DMS153 treated with DMSO at 0.1 percent for 48 hours (cell line): Measurements from ENCODE around the gene QPRT.
"Not testable (repeated sequence)": the region's sequence is repeated elsewhere in the genome, so short reads cannot be mapped to it uniquely, and the experiment has no call there.

Experiments used
- DNase-seq: peaks from one replicate; lab custom pipeline; 2025; ENCODE audit not compliant: unreplicated experiment; lab: John Stamatoyannopoulos, UW

Gene QPRT

DNA sequence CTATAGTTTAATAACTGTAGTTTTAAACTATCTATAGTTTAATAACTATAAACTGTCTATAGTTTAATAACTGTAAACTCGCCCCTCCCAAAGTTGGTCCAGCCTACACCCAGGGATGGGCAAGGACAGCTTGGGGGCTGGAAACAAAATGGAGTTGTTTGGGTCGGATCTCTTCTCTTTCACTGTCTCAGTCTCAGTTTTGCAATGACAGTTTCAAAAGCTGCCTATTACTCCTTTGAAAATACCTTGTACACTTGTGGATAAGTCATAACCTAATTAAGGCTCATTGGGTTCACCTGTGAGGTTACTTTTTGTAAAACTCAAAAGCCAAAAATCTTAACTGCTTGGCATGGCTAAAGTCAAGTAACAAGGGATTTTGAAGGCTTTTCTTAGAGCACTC is 35.4 kb downstream of the QPRT start:
- DNase-seq = no peak

DNA sequence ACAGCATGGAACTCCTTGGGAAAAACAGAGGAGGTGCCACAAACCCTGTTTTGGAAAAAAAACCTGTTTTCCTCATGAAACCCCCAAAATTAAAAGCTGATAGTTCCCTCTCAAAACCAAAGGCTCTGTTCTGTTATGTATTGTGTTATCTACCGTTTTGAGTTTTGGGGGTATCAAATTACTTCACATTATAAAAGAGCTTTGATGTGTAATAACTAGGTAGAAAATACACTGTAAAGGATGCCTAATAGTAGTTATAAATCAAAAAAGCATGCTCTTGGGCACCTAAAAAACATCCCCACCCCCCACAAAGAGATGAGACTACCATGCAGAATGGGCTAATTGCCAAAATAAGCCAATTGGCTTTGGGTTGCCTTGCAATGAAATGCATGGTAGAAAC is 36.0 kb downstream of the QPRT start:
- no peak for DNase-seq

DNA sequence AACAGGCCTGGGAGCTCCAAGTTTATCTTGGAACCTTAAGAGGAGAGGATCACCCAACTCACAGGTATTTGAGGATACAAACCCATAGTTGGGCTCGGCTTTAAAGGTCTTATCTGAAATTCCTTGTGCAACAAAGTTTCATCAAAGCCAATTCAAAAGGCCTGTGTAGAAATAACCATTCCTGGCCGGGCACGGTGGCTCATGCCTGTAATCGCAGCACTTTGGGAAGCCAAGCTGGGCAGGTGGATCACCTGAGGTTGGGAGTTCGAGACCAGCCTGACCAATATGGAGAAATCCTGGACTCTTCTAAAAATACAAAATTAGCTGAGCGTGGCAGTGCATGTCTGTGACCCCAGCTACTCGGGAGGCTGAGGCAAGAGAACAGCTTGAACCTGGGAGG is 38.1 kb downstream of the QPRT start:
- DNase-seq = no peak

DNA sequence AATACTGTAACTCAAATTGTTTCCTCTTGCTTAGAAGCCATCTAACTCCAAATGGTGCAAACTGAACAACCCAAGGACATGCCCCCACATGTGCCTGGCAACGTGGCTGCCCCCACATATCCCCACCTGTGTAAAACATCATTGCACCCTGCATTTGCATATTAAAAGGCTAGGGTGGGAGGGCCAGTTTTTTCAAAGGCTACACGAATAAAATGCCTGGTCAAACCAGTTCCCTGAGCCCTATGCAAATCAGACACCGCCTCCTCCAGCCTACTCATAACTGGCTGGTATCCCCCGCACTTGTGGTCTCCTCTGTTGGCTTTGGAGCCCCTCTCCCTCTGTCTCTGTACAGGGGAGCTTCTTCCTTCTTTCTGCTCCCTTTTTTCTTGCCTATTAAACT is 40.1 kb downstream of the QPRT start:
- DNase-seq = no peak

DNA sequence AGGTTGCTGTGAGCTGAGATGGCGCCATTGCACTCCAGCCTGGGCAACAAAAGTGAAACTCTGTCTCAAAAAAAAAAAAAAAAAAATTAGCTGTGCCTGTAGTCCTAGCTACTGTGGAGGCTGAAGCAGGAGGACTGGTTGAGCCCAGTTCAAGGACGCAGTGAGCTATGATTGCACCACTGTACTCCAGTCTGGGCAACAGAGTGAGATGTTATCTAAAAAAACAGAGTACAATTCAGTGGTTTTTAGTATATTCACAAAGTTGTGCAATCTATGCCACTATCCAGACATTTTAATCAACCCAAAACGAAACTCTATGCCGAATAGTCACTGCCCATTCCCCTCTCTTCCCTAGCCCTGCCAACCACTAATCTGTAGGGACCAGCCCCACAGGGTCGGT is 41.7 kb downstream of the QPRT start:
- no peak for DNase-seq

DNA sequence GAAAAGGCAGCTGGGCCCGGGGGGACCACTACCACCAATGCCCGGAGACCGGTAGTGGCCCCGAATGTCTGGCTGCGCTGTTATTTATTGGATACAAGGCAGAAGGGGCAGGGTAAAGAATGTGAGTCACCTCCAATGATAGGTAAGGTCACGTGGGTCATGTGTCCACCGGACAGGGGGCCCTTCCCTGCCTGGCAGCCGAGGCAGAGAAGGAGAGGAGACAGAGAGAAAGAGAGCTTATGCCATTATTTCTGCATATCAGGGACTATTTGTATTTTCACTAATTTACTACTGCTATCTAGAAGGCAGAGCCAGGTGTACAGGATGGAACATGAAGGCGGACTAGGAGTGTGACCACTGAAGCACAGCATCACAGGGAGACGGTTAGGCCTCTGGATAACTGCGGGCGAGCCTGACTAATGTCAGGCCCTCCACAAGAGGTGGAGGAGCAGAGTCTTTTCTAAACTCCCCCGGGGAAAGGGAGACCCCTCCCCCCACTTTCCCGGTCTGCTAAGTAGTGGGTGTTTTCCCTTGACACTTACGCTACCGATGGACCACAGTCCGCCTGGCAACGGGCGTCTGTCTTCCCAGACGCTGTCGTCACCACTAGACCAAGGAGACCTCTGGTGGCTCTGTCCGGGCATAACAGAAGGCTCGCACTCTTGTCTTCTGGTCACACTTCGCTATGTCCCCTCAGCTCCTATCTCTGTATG is 42.3 kb downstream of the QPRT start:
- DNase-seq = peak; percentile 62

DNA sequence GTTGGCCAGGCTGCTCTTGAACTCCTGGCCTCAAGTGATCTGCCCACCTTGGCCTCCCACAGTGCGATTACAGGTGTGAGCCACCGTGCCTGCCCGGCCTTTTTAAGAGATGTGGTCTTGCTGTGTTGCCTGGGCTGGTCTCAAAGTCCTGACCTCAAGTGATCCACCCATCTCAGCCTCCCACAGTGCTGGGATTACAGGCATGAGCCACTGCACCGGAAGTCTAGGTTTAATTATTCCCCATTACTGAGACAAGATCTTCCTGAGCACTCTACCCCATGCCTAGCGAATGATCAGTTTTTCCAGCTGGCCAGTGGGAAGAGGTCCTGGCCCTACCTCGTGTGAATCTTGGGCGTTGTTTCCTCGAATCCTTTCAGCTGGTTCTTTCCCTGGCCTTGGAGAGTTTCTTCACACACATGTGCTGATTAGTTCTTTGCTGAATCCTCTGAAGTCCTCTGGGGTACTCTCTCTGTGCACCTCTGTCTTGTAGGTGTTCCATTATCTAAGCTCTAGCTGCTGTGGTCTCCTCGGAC is 47.9 kb downstream of the QPRT start:
- no peak for DNase-seq

DNA sequence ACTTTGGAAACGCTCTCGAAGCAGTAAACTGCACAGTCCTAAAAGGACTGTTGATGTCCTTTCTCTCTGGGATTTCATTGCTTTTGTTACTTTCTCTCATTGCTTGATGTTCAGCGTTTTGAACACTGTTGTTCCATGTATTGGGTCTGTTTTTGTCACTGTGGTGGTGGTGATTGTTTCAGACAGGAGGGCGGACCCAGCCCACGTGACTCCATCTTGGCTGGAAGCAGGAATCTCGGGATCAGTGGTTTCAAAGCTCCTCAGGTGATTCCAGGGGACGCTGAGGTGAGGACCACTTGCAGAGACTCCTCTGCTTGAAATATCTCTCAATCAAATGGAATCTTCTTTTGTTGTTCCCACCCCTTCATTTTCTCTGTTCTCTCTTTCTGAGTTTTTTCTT is 48.5 kb downstream of the QPRT start:
- DNase-seq = no peak

DNA sequence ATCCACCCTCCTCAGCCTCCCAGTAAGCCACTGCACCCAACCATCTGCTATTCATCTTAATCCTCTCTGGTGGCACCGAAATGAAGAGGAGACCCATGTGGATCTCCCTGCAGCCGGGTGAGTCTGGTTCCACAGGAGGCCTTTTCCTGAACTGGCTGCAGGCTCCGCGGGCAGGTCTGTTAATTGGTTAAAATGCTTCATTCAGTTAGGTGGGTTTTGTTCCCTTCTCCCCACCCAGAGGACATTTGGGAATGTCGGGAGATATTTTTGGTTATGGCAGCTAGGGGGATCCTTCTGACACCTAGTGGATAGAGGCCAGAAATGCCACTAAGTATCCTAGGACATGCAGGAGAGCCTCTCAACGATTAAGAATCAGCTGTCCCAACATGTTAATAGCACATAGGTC is 50.1 kb downstream of the QPRT start:
- peak; percentile 24 for DNase-seq

DNA sequence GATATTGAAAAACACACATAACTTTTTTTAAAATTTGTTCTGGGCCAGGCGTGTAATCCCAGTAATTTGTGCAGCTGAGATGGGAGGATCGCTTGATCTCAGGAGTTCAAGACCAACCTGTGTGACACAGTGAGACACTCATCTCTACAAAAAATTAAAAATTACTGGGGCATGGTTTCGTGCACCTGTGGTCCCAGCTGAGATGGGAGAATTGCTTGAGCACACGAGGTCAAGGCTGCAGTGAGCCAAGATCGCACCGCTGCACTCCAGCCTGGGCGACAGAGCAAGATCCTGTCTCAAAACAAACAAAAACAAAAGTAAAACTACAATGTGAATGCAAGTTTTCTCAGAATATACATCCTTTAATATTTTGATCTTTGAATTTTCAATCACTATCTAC is 51.7 kb downstream of the QPRT start:
- DNase-seq = no peak

DNA sequence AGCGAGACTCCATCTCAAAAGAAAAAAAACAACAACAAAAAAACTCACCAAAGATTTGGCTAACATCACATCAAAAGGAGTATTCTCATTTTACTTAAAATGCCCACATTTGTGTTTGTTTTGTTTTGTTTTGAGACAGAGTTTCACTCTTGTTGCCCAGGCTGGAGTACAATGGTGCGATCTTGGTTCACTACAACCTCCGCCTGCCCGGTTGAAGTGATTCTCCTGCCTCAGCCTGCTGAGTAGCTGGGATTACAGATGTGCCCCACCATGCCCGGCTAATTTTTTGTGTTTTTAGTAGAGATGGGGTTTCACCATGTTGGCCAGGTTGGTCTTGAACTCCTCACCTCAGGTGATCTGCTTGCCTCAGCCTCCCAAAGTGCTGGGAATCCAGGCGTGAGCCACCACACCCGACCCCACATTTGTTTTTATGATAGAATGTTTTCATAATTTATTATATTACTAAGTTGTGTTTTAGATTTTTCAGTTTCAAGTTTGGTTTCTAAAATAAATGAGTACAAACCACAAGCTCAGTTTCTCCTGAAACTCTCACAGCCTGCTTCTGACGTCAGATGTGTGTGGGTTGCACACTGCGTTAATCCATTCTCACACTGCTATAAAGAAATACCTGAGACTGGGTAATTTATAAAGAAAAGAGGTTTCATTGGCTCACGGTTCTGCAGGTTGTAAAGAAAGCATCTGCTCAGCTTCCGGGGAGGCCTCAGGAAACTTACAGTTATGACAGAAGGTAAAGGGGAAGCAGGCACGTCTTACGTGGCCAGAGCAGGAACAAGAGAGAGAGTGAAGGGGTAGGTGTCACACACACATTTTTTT is 53.0 kb downstream of the QPRT start:
- DNase-seq = not testable (repeated sequence)

DNA sequence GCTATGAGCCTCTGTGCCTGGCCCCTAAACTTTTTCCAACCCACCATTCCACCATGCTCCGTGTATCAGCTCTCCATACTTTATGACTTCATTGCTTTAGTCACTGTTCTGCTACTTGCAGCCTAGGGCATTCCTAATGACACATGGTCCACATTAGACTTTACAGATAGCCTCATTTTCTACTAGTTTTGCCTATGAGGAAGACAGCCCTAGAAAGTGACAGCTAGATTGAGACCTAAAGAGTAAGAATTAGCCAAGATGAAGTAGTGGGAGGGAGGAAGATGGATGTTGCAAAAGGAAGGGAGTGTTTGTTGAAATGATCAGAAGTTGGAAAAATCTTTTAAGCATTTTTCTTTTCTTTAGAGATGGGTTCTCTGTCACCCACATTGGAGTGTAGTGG is 55.8 kb downstream of the QPRT start:
- DNase-seq = no peak

DNA sequence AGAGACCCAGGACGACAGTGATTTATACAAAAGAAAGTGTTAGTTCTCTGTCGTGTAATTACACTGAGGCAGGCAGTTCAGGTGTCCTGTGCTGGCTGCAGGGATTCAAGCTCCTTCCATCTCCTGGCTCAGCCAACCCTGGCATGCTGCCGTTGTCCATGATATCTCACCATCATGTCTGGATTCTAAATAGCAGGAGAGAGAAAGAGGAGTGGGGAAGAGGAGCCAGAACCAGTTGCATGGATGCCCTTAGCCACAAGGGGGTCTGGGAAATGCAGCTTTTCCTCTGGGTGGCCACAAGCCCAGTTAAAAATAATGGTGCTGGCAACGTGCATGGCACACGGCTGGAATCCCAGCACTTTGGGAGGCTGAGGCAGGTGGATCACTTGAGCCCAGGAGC is 57.1 kb downstream of the QPRT start:
- DNase-seq = no peak

DNA sequence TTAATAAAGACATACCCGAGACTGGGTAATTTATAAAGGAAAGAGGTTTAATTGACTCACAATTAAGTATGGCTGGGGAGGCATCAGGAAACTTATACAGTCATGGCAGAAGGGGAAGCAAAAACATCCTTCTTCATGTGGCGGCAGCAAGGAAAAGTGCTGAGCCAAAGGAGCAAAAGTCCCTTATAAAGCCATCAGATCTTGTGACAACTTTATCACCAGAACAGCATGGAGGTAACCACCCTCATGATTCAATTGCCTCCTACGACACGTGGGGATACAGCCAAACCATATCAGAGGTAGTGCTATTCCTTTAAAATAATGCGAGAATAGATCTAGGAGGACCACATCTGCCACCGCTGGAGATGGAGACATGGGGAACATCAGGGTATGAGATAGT is 57.8 kb downstream of the QPRT start:
- DNase-seq = no peak

DNA sequence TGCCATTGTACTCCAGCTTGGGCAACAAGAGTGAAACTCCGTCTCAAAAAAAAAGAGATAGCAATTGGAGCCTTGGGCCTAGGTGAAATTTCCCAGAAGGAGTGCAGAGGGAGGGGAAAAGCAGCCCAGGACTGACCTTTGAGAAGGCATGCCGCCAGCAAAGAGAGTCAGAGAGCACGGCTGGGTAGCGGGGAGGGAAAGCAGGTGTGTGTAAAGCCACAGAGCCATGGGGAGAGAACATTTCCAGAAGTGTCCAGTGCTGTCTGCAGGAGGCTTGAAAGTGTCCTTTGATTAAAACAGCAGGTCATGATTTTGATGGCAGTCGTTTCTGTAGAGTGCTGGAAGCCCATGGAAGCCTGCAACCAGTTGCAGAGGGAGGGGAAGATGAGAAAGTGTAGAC is 58.7 kb downstream of the QPRT start:
- no peak for DNase-seq

DNA sequence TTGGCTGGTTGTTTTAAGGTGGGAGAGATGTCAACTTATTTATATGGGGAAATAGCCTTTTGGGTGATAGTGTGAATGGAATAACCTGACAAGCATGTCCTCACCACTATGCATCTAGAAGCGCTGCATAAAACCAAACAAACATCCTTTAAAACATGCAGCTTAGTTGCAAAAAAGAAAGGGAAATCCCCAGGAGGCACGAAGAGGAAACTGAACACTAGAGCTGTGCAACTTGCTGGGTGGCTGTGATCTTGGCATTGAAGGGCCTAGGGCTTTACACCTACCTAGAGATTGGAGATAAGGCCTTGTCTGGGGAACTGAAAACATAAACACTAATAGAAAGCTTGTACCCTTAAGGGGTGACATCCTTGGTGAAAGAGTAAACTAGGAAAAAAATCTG is 59.5 kb downstream of the QPRT start:
- no peak for DNase-seq

DNA sequence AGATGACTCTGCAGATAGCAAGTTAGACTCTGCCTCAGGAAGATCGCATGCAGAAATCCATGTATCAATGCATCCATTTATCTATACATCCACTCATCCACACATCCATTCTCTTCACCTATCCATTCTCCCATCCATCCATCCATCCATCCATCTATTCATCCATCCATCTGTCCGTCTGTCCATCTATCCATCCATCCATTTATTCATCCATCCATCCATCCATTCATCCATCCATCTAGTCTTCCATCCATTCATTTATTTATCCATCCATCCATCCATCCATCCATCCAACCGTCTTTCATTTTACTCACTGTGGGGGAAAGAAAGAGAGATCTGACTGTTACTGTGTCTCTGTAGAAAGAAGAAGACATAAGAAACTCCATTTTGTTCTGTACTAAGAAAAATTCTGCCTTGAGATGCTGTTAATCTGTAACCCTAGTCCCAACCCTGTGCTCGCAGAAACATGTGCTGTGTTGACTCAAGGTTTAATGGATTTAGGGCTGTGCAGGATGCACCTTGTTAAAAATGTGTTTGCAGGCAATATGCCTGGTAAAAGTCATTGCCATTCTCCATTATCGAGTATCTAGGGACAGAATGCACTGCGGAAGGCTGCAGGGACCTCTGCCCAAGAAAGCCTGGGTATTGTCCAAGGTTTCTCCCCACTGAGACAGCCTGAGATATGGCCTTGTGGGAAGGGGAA is 61.1 kb downstream of the QPRT start:
- not testable (repeated sequence) for DNase-seq

DNA sequence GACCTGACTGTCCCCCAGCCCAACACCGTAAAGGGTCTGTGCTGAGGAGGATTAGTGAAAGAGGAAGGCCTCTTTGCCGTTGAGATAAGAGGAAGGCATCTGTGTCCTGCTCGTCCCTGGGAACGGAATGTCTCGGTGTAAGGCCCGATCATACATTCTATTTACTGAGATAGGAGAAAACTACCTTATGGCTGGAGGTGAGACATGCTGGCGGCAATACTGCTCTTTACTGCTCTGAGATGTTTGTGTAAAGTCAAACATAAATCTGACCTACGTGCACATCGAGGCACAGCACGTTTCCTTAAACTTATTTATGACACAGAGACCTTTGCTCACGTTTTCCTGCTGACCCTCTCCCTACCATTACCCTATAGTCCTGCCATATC is 61.6 kb downstream of the QPRT start:
- DNase-seq = not testable (repeated sequence)

DNA sequence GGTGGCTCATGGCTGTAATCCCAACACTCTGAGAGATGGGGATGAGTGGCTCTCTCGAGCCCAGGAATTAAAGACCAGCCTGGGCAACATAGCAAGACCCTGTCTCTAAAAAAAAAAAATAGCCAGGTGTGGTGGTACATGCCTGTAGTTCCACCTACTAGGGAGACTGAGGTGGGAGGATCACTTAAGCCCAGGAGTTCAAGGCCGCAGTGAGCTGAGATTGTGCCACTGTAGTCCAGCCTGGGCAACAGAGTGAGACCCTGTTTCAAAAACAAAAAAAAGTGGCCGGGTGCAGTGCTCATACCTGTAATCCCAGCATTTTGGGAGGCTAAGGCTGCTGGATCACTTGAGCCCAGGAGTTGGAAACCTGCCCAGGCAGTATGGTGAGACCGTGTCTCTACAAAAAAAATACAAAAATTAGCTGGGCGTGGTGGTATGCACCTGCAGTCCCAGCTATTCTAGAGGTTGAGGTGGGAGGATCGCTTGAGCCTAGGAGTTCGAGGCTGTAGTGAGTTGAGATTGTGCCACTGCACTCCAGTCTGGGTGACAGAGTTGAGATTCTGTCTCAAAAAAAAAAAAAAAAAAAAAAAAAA is 63.8 kb downstream of the QPRT start:
- DNase-seq = no peak

DNA sequence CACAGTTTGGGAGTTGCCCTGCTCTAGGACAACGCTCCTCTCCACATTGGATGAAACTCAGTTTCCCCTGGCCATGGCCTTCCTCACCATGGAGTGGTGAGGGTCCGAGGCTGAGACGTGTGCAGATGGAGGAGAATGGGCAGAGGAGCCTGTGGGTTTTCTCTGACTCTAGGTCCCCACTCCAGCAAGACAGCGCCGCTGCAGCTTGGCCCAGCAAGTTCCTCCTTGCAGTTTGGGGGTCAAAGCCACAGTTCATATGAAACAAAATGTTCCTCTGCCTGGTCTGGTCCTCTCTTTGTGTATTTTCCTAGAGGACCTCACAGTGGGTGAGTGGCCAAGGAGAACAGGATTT is 64.5 kb downstream of the QPRT start:
- DNase-seq = no peak

DNA sequence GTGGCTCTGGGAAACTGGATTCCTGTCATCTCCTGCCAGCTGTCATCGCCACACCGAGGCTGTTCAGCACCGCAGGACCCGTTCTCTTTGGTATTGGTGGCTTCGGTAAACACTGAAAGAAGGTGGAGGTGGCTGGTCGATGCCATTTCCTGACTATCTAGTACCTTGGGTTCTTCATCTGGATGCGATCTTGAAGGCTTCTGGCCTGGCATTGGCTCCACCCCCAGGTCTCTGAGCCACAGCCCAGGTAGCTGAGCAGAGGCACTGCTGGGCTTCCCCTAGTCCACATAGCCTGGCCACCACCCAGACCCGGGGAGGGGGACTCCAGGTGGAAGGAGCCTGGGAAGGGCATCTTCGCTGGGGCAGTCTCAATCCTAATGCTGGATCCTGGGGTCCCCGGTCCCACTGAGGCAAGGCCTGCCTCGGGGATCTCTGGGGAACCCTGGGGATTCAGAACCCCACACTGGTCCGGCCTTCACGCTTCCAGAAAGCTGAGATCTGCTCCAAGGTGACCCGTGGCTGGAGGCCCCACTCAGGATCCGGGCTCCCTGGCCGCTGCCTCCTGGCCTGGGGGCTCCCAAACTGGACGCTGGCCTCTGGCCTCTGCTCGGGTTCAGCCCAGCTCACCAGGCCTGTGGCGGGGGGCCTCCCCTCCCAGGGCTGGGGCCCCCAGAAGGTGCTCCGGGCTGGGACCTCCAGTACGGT is 65.0 kb downstream of the QPRT start:
- no peak for DNase-seq
